SK-N-MC (cell line): ENCODE results near the gene MMADHC.

ENCODE experiments used
- EZH2 ChIP-seq: fragments of 200-600 bp; sonication (generic); IDR thresholded peaks from one replicate; pipeline ENCODE4 v1.6.1; 2017; ENCODE audit warnings: antibody characterized with exemption
- FOXP2 ChIP-seq: optimal IDR thresholded peaks from 2 replicates; pipeline ENCODE3; 2011; ENCODE audit warnings: mild to moderate bottlenecking, moderate library complexity; ENCODE audit not compliant: insufficient read depth; ENCODE audit errors: extremely low read length, control extremely low read depth
- POLR2AphosphoS5 ChIP-seq: IDR thresholded peaks from 2 replicates; pipeline ENCODE4 v1.6.1; 2012; ENCODE audit warnings: mild to moderate bottlenecking, low read depth, low read length, borderline replicate concordance

GRCh38 chr2:149528983-149529382 is 58.6 kb downstream of the MMADHC start:
- no peak for TF ChIP-seq POLR2AphosphoS5
- TF ChIP-seq FOXP2: no peak
- no peak for TF ChIP-seq EZH2
